Activated CD8-positive, alpha-beta T cell treated with anti-CD3 and anti-CD28 coated beads for 36 hours (primary cell): ENCODE results near the gene CCDC13. TPM values are rescaled to one million over a fixed set of nuclear protein-coding genes. Genes with fewer than 3 reads are reported as not detected.

Experiments used
- ATAC-seq: fragments of 200-7000 bp; cut with Tn5 transposase; one replicate; pipeline ENCODE4 v1.10.0; 2021; ENCODE audit warnings: mild to moderate bottlenecking, moderate library complexity
- CTCF ChIA-PET: fragments of 350-600 bp; sonication (Branson Sonifier 250); formaldehyde crosslinking; loops from one replicate; lab custom pipeline; 2021; ENCODE audit warnings: antibody characterized with exemption; lab: Charles Lee
- POLR2A ChIA-PET: fragments of 350-600 bp; sonication (Branson Sonifier 250); formaldehyde crosslinking; loops from one replicate; lab custom pipeline; 2021; ENCODE audit warnings: antibody characterized with exemption; lab: Charles Lee
- DNase-seq: peaks from one replicate; pipeline ENCODE4 v3.0.0-alpha.2; 2020
- H3K27ac Mint-ChIP-seq: one replicate; pipeline ENCODE4 v1.8.0; 2021; ENCODE audit warnings: mild to moderate bottlenecking, mixed read lengths
- H3K27me3 Mint-ChIP-seq: one replicate; pipeline ENCODE4 v1.8.0; 2021; ENCODE audit warnings: mixed read lengths
- H3K36me3 Mint-ChIP-seq: one replicate; pipeline ENCODE4 v1.8.0; 2021; ENCODE audit warnings: low read depth, mixed read lengths
- H3K4me1 Mint-ChIP-seq: one replicate; pipeline ENCODE4 v1.8.0; 2021; ENCODE audit warnings: low read depth, mixed read lengths
- H3K4me3 Mint-ChIP-seq: one replicate; pipeline ENCODE4 v1.8.0; 2021; ENCODE audit warnings: mild to moderate bottlenecking, moderate library complexity, mixed read lengths
- H3K9me3 Mint-ChIP-seq: one replicate; pipeline ENCODE4 v1.8.0; 2021; ENCODE audit warnings: mixed read lengths
- intact Hi-C: fragments of 100-400 bp; cut with micrococcal nuclease; formaldehyde crosslinking; loops from one replicate; pipeline ENCODE4 v1.10.0; 2022
- total RNA-seq, 2 experiments: library from RNA; stranded (reverse); gene quantifications; one replicate each; pipeline ENCODE4 v1.2.3, GENCODE V29; 2021
- TF ChIP-seq, protein P1 (sequence below): fragments of 200-600 bp; IDR thresholded peaks from one replicate; pipeline ENCODE4 v1.8.0; 2022; ENCODE audit warnings: antibody characterized with exemption, mild to moderate bottlenecking

CCDC13 gene
- total RNA-seq, 2 experiments from 2014 or later, result 0.29 TPM; not detected in 1

GRCh38 chr3:42807929-42808328 is 34.9 kb upstream of the CCDC13 start:
- peaks cover 10% of the 10 kb centered on the region for H3K4me1 Mint-ChIP-seq
- peaks cover 12% of the 10 kb centered on the region for H3K27me3 Mint-ChIP-seq
- peaks cover 6% of the 10 kb centered on the region for H3K36me3 Mint-ChIP-seq
- TF ChIP-seq, protein P1, sequence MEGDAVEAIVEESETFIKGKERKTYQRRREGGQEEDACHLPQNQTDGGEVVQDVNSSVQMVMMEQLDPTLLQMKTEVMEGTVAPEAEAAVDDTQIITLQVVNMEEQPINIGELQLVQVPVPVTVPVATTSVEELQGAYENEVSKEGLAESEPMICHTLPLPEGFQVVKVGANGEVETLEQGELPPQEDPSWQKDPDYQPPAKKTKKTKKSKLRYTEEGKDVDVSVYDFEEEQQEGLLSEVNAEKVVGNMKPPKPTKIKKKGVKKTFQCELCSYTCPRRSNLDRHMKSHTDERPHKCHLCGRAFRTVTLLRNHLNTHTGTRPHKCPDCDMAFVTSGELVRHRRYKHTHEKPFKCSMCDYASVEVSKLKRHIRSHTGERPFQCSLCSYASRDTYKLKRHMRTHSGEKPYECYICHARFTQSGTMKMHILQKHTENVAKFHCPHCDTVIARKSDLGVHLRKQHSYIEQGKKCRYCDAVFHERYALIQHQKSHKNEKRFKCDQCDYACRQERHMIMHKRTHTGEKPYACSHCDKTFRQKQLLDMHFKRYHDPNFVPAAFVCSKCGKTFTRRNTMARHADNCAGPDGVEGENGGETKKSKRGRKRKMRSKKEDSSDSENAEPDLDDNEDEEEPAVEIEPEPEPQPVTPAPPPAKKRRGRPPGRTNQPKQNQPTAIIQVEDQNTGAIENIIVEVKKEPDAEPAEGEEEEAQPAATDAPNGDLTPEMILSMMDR, result no peak
- no peak for DNase-seq
- intact Hi-C loops, result no loop called here
- no peaks in the 10 kb centered on the region for H3K9me3 Mint-ChIP-seq
- CTCF ChIA-PET, result interaction anchor here (1.0 to 1.2 kb wide), 2 partner anchors 22 to 23 kb away, joined by 3 to 5 read pairs; no protein-coding TSS in a partner anchor
- ATAC-seq, result no peak
- no peak overlapping the region for H3K27ac Mint-ChIP-seq
- H3K4me3 Mint-ChIP-seq, result no peak overlapping the region
- POLR2A ChIA-PET, result no interaction called here

DNA sequence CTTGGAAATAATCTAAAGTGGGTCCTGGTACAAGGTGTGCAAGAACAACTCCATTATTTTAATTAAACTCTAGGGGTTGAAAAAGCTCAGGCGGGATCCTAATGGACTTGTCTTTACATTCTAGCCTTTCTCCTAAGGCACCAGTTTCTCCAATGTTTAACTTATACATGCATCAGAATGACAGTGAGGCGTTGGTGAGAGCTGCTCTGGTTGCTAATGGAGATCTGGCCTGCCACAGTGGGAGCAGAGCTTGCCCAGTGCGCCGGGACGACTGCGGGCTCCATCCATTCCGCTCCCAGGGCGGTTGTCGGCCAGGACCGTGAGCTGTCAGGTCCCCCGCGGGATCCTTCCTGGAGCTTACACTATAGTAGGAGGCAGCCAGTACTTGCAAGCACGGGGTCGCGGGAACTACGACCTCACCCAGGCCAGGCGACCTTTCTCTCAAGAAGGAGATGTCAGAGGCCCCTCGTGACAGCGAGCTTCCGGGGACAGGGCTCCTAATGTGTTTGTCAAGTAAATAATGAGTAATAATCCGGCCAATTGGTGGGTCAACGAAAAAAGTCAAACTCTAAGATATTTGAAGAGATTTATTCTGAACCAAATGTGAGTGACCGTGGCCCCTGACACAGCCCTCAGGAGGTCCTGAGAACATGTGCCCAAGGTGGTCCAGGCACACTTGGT is 32.2 kb upstream of the CCDC13 start:
- CTCF ChIA-PET, result interaction anchor here (1.1 to 2.7 kb wide), 5 partner anchors 26 to 76 kb away, joined by 3 to 10 read pairs (median 4); no protein-coding TSS in a partner anchor
- TF ChIP-seq, protein P1, result no peak
- intact Hi-C loops, result no loop called here
- Mint-ChIP-seq H3K4me3 (peak overlapping the region; percentile 98), H3K9me3 (no peaks in the 10 kb centered on the region), H3K27me3 (peaks cover 12% of the 10 kb centered on the region), H3K27ac (no peak overlapping the region), H3K4me1 (peaks cover 30% of the 10 kb centered on the region), H3K36me3 (peaks cover 13% of the 10 kb centered on the region)
- peak; percentile 17 for DNase-seq
- ATAC-seq, result no peak
- POLR2A ChIA-PET, result interaction anchor here (0.8 to 1.5 kb wide), 4 partner anchors 7 to 45 kb away, joined by 3 to 6 read pairs (median 4); no protein-coding TSS in a partner anchor

DNA sequence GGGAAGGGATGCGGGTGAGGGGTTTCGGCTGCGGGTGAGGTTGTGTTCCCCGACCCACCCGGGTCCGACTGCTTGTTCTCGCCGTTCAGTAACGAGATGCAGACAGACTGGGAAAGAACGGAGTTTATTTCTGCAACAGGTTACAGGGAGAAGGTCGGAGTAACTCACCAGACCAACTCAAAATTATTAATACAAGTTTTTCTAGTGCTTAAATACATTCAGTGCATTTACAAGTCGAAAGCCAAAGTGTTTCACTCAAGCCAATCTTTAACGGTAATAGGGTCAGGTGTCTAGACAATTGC is 31.7 kb upstream of the CCDC13 start:
- H3K4me3 Mint-ChIP-seq, result peak overlapping the region; percentile 98
- intact Hi-C loops, result no loop called here
- POLR2A ChIA-PET, result interaction anchor here (1.5 kb wide), 1 partner anchor 8 kb away, joined by 6 read pairs; no protein-coding TSS in a partner anchor
- DNase-seq, result no peak
- H3K27me3 Mint-ChIP-seq, result peaks cover 12% of the 10 kb centered on the region
- peaks cover 32% of the 10 kb centered on the region for H3K4me1 Mint-ChIP-seq
- ATAC-seq, result no peak
- H3K27ac Mint-ChIP-seq, result peak overlapping the region; percentile 90
- H3K9me3 Mint-ChIP-seq, result no peaks in the 10 kb centered on the region
- H3K36me3 Mint-ChIP-seq, result peaks cover 15% of the 10 kb centered on the region
- TF ChIP-seq, protein P1, result no peak
- CTCF ChIA-PET, result interaction anchor here (1.1 to 2.7 kb wide), 4 partner anchors 26 to 77 kb away, joined by 3 to 10 read pairs (median 6); no protein-coding TSS in a partner anchor

GRCh38 chr3:42804106-42804830 is 31.2 kb upstream of the CCDC13 start, which contains the start of gene HIGD1A:
Gene HIGD1A (minus strand): TSS chr3:42804490. CDS start chr3:42794253, 10,237 bp downstream.
- Mint-ChIP-seq H3K27ac (peak within 1 kb of the TSS; percentile 90), H3K27me3 (peaks cover 12% of the 10 kb centered on the region), H3K36me3 (peaks cover 21% of the 10 kb centered on the region), H3K4me3 (peak within 1 kb of the TSS; percentile 98), H3K9me3 (no peaks in the 10 kb centered on the region), H3K4me1 (peaks cover 37% of the 10 kb centered on the region)
- intact Hi-C loops, result no loop called here
- CTCF ChIA-PET, result interaction anchor here (1.1 to 2.7 kb wide), 7 partner anchors 11 to 77 kb away, joined by 3 to 10 read pairs (median 4); no protein-coding TSS in a partner anchor
- POLR2A ChIA-PET, result interaction anchor here (0.9 to 1.5 kb wide), 6 partner anchors 8 to 922 kb away, joined by 3 to 7 read pairs (median 5); no protein-coding TSS in a partner anchor
- TF ChIP-seq, protein P1, result no peak
- DNase-seq, result peak; percentile 94
- peak; percentile 99 for ATAC-seq
